ENCODE results near the gene ADCYAP1R1.

DNA sequence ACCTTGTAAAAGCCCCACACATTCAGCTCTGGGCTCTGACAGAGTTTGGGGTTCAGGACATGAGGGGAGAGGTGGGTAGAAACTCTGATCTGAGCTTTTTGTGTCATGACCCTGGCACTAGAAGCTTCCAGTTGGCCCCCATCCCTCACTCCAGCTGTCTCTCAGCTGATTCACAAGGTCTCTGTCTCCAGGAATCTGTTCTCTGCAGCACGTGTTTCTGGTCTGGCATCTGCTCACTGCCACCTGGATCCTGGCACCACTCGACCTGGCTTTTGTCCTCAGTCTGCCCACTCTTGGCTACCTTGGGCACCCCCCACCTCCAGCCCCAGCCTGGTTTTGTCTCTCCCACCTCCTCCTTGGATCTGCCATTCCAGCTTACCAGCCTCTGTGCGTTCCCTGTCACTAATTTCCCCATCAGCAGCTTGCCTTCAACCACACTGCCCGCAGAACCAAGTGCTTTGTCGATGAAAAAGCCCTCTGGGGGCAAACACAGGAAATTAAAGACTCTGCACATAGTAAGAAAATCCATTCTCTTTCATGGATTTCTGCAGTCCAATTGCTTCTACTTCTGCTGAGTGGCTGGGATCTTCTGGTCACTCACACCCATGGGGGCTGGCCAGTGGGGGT, 18.3 kb upstream of the ADCYAP1R1 start:
- TF ChIP-seq CTCF (conservative IDR thresholded peaks at IDR 0.05 in 1 of 2, IDR thresholded peaks at IDR 0.05 in 1 of 2; ENCODE audit: extremely low read depth in 1 of 2, insufficient read depth in 1 of 2, low read depth in 1 of 2, low read length in 2 of 2) (no peak), EZH2 (IDR thresholded peaks at IDR 0.05; ENCODE audit: borderline replicate concordance, low read length) (no peak)

Measured in mammary epithelial cell (primary cell).